ENCODE data around the gene METTL16. TPM values are rescaled to one million over a fixed set of nuclear protein-coding genes. Genes with fewer than 3 reads are reported as not detected.

METTL16 gene
- total RNA-seq, 1 donor from 2014 or later = 22.6 TPM

- DNase-seq = no peak
- no peaks in the 10 kb centered on the region for H3K36me3 Mint-ChIP-seq (ENCODE audit: unreplicated experiment)
- no peak for TF ChIP-seq CTCF (IDR thresholded peaks at IDR 0.05; ENCODE audit: partially characterized antibody, unreplicated experiment)
- H3K4me1 Mint-ChIP-seq (ENCODE audit: low read depth, unreplicated experiment) = peaks cover 4% of the 10 kb centered on the region
- peaks cover 4% of the 10 kb centered on the region for H3K9me3 Mint-ChIP-seq (ENCODE audit: unreplicated experiment)
- H3K27ac Mint-ChIP-seq (ENCODE audit: unreplicated experiment) = no peak overlapping the region
- peaks cover 6% of the 10 kb centered on the region for H3K27me3 Mint-ChIP-seq (ENCODE audit: unreplicated experiment)
- no peak overlapping the region for H3K4me3 Mint-ChIP-seq (ENCODE audit: unreplicated experiment)
Observed at GRCh38 chr17:2368359-2368758, 143.3 kb downstream of the METTL16 start.

GRCh38 chr17:2366747-2367494 is 144.8 kb downstream of the METTL16 start:
- Mint-ChIP-seq H3K4me1 (ENCODE audit: low read depth, unreplicated experiment) (peaks cover 4% of the 10 kb centered on the region), H3K4me3 (ENCODE audit: unreplicated experiment) (peak overlapping the region; percentile 34), H3K36me3 (ENCODE audit: unreplicated experiment) (no peaks in the 10 kb centered on the region), H3K9me3 (ENCODE audit: unreplicated experiment) (peaks cover 2% of the 10 kb centered on the region), H3K27ac (ENCODE audit: unreplicated experiment) (no peak overlapping the region), H3K27me3 (ENCODE audit: unreplicated experiment) (peaks cover 8% of the 10 kb centered on the region)
- DNase-seq = peak; percentile 69
- peak; percentile 29 for TF ChIP-seq CTCF (IDR thresholded peaks at IDR 0.05; ENCODE audit: partially characterized antibody, unreplicated experiment)

Other genes with a start within 250 kb of the METTL16 start
- gene SMG6, start 208.1 kb downstream of the METTL16 start, total RNA-seq (ENCODE audit: unreplicated experiment) = 42.7 TPM
- gene SRR, start 207.9 kb downstream of the METTL16 start, total RNA-seq (ENCODE audit: unreplicated experiment) = 22.0 TPM
- 25.6 TPM for gene TSR1, start 175.4 kb downstream of the METTL16 start, total RNA-seq (ENCODE audit: unreplicated experiment)
- gene SGSM2, start 174.4 kb downstream of the METTL16 start, total RNA-seq (ENCODE audit: unreplicated experiment) = 111 TPM
- 41.0 TPM for gene MNT, start 110.8 kb downstream of the METTL16 start, total RNA-seq (ENCODE audit: unreplicated experiment)
- 296 TPM for gene PAFAH1B1, start 81.8 kb upstream of the METTL16 start, total RNA-seq (ENCODE audit: unreplicated experiment)
- gene CLUH, start 199.9 kb upstream of the METTL16 start, total RNA-seq (ENCODE audit: unreplicated experiment) = 39.1 TPM
- gene CCDC92B, start 237.8 kb upstream of the METTL16 start, total RNA-seq (ENCODE audit: unreplicated experiment) = 19.0 TPM

All from glutamatergic neuron (in vitro differentiated cells).